Measurements from ENCODE around the gene ARMC2.
"Not testable (repeated sequence)": the region's sequence is repeated elsewhere in the genome, so short reads cannot be mapped to it uniquely, and the experiment has no call there.

ARMC2 gene

DNA sequence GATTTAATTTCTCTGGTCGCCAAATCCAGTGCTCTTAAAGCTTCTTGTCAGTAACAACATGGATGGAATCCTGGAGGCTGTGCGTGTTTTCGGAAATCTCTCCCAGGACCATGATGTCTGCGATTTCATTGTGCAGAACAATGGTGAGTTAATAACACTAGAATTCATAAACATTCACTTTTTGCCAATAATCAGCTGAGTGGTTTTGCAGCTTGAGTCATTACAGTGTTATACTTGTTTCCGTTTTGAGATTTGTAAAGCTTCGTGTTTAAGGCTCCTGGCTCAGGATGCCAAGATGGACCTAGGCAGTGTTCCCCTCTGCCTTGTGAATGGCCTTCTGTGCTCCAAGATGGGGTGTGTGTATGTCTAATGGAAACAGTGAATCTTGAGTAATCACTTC, 113.8 kb downstream of the ARMC2 start:
- TF ChIP-seq, protein P1, sequence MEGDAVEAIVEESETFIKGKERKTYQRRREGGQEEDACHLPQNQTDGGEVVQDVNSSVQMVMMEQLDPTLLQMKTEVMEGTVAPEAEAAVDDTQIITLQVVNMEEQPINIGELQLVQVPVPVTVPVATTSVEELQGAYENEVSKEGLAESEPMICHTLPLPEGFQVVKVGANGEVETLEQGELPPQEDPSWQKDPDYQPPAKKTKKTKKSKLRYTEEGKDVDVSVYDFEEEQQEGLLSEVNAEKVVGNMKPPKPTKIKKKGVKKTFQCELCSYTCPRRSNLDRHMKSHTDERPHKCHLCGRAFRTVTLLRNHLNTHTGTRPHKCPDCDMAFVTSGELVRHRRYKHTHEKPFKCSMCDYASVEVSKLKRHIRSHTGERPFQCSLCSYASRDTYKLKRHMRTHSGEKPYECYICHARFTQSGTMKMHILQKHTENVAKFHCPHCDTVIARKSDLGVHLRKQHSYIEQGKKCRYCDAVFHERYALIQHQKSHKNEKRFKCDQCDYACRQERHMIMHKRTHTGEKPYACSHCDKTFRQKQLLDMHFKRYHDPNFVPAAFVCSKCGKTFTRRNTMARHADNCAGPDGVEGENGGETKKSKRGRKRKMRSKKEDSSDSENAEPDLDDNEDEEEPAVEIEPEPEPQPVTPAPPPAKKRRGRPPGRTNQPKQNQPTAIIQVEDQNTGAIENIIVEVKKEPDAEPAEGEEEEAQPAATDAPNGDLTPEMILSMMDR (IDR thresholded peaks at IDR 0.05; ENCODE audit: low read depth, low read length): no peak
- DNase-seq (ENCODE audit: low read depth, low spot score): peak; percentile 54
- in situ Hi-C loops (cut with HindIII; ENCODE audit: low sequenced_read_pairs): no loop called here
- H3K4me3 ChIP-seq (ENCODE audit: low read depth, low read length): no peak overlapping the region

DNA sequence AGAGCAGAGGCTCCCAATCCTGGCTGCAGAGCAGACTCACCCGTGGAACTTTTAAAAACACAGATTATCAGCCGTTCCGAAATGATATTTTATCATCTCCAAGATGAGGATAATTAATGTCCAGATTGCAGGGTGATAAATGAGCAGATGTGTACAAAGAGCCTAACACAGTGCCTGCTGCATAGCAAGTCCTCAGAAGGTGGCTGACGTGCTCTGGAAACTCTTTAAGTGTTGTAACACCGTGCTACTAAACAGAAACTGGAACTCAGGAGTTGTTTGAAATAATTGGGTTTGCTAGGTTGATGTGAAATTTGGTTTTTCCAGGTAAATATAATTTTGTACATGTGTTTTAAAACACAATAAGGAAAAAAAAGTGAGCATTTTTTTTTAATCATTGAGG, 118.0 kb downstream of the ARMC2 start:
- DNase-seq (ENCODE audit: low read depth, low spot score): no peak
- H3K4me3 ChIP-seq (ENCODE audit: low read depth, low read length): no peak overlapping the region
- TF ChIP-seq, protein P1 (IDR thresholded peaks at IDR 0.05; ENCODE audit: low read depth, low read length): no peak
- in situ Hi-C loops (cut with HindIII; ENCODE audit: low sequenced_read_pairs): no loop called here

DNA sequence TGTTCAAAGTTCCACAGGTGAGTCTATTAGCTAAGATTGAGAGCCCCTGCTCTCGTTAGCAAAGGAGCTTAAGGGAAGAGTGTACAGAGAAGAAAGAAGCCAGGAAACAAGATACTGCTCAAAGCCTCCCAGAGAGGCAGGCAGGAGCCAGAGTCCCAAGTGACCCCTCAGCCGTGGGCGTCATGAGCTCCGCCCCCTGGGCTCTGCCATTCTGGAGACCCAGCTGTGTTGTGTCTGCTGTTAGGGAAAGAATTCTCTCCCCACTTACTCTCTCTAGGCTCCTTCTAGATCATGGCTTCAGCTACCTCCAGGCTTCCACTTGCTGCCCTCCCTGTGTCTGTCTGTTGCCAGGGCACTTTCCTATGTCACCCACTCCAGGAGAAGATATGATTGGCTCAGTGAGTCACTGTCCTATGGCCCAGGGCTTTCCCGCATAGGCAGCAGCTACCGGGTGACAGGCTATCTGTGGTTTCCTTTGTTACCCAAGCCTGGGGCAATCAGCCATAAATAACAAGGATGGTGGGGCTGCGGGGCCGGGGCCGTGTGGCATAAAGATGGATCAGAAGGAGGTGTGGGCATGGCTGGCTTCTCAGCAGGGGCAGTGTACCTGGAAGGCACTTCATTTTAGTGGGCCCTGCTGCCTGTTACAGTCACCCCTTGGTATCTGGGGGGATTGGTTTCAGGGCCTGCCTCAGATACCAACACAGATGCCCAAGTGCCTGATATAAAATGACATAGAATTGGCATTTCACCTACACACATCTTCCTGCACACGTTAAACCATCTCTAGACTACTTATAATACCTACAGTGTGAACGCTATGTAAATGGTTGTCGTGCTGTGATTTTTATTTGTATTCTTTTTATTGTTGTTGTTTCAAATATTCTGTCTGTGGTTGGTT, 118.9 kb downstream of the ARMC2 start:
- peak; percentile 28 for DNase-seq (ENCODE audit: low read depth, low spot score)
- H3K4me3 ChIP-seq (ENCODE audit: low read depth, low read length): no peak overlapping the region
- TF ChIP-seq, protein P1 (IDR thresholded peaks at IDR 0.05; ENCODE audit: low read depth, low read length): no peak
- in situ Hi-C loops (cut with HindIII; ENCODE audit: low sequenced_read_pairs): no loop called here

DNA sequence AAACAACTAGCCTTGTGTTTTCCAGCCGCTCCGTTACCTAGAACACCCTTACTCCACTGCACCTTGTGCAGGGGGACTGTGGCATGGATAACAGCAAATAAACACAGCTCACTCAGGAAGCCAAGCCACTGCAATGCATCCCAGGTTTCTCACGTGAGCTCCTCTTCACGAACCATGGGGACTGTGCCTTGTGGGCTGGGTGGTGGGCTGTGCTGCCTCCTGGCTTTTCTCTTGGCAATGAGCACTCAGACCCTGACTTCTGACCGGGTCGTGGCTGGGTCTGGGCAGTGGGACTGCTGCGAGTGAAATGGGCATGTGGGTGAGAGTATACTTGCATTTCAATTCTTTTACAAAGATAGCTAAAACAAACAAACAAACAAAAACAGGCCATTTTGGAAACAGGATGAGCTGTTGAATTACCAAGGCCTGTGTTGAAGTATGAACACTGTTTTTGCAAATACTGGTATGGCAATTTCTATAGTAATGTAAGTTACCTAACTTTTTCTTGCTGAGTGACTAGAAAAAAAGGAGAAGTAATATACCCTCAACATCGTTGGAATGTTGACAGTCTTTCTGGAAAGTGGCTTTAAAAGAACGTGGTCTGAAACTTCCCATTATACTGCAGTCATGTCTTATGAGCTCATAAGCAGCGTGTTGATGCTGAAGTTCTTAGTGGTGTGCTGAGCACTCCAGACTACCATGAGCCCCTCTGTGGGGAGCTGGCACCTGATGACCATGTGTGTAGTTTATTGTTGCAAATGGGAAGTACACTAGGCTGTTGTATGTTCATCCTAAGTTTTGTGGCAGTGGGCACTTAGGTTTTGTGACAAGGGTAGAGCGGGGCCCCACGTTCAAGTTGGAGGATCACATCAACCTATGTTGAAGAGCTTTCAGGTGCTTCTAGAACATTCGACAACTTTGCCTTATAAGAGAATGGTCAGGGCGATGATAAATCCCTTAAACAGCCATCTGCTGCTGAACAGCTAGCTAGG, 120.4 kb downstream of the ARMC2 start:
- H3K4me3 ChIP-seq (ENCODE audit: low read depth, low read length): no peak overlapping the region
- in situ Hi-C loops (cut with HindIII; ENCODE audit: low sequenced_read_pairs): no loop called here
- DNase-seq (ENCODE audit: low read depth, low spot score): no peak
- TF ChIP-seq, protein P1 (IDR thresholded peaks at IDR 0.05; ENCODE audit: low read depth, low read length): no peak

DNA sequence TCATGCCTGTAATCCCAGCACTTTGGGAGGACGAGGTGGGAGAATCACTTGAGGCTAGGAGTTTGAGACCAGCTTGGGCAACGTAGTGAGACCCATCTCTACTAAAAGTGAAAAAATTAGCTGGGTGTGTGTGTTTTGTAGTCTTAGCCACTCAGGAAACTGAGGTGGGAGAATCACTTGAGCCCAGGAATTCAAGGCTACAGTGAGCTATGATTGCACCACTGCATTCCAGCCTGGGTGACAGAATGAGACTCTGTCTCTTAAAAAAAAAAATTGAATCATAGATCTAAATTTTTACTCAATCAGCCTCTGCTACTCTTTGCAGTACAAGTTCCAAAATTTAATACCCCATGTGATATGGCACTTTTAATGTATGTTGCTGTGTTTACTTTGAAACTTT, 121.6 kb downstream of the ARMC2 start:
- no peak for DNase-seq (ENCODE audit: low read depth, low spot score)
- TF ChIP-seq, protein P1 (IDR thresholded peaks at IDR 0.05; ENCODE audit: low read depth, low read length): no peak
- in situ Hi-C loops (cut with HindIII; ENCODE audit: low sequenced_read_pairs): no loop called here
- no peak overlapping the region for H3K4me3 ChIP-seq (ENCODE audit: low read depth, low read length)

DNA sequence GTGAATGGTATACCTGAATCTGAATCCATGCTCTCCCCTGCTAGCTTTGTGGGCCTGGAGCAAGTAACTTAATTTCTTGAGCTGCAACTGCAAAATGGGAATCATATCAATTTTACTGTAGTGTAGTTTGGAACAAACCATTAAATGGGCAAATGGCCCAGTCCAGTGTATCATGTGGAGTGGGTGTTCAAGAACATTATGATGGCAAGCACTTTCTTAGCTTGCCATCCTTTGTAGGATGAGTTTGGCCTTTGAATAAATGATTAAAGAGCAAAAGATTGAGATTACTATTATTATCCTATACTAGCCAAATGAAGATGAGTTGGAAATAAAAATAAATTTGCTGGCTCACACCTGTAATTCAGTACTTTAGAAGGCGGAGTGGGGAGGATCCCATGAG, 126.0 kb downstream of the ARMC2 start:
- no peak for DNase-seq (ENCODE audit: low read depth, low spot score)
- in situ Hi-C loops (cut with HindIII; ENCODE audit: low sequenced_read_pairs): no loop called here
- no peak overlapping the region for H3K4me3 ChIP-seq (ENCODE audit: low read depth, low read length)
- TF ChIP-seq, protein P1 (IDR thresholded peaks at IDR 0.05; ENCODE audit: low read depth, low read length): no peak

DNA sequence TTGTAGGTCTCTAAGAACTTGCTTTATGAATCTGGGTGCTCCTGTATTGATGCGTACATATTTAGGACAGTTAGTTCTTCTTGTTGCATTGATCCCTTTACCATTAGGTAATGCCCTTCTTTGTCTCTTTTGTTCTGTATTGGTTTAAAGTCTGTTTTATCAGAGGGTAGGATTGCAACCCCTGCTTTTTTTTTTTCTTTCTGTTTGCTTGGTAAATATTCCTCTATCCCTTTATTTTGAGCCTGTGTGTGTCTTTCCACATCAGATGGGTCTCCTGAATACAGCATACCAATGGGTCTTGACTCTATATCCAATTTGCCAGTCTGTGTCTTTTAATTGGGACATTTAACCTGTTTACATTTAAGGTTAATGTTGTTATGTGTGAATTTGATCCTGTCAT, 130.4 kb downstream of the ARMC2 start:
- H3K4me3 ChIP-seq (ENCODE audit: low read depth, low read length); in situ Hi-C loops (cut with HindIII; ENCODE audit: low sequenced_read_pairs); DNase-seq (ENCODE audit: low read depth, low spot score): not testable (repeated sequence)

Measured in astrocyte of the spinal cord (primary cell).